NT2/D1 (cell line): ENCODE results near the gene STAT4.

Source experiments
- SUZ12 ChIP-seq: IDR thresholded peaks from 2 replicates; pipeline ENCODE4 v1.6.1; 2011; ENCODE audit not compliant: insufficient read length, insufficient read depth; ENCODE audit errors: extremely low read depth
- YY1 ChIP-seq: IDR thresholded peaks from 2 replicates; pipeline ENCODE4 v1.6.1; 2011; ENCODE audit not compliant: insufficient read length, insufficient read depth

- TF ChIP-seq YY1 (no peak), SUZ12 (no peak)
These were observed 100.2 kb downstream of the STAT4 start for GRCh38 chr2:191050640-191050987.
